GM12872 (cell line): ENCODE measurements around the gene IFT52.
A peak's percentile ranks its signal among the peaks of the same experiment; 100 is the strongest.

Experiments used
- CTCF ChIP-seq: IDR thresholded peaks from 3 replicates; pipeline ENCODE4 v1.5.1; 2011; ENCODE audit warnings: low read depth, mild to moderate bottlenecking, low read length, moderate library complexity; ENCODE audit not compliant: insufficient read depth

Gene IFT52

GRCh38 chr20:43569282-43569681 lies 21.5 kb upstream of the IFT52 start:
- TF ChIP-seq CTCF: no peak

GRCh38 chr20:43570496-43570895 lies 20.2 kb upstream of the IFT52 start:
- no peak for TF ChIP-seq CTCF

GRCh38 chr20:43571310-43571709 lies 19.4 kb upstream of the IFT52 start:
- TF ChIP-seq CTCF: peak; percentile 24; the same call in 1 of the 3 replicates

GRCh38 chr20:43571771-43572170 lies 19.0 kb upstream of the IFT52 start:
- no peak for TF ChIP-seq CTCF

GRCh38 chr20:43572891-43573290 lies 17.8 kb upstream of the IFT52 start:
- no peak for TF ChIP-seq CTCF

GRCh38 chr20:43576108-43576507 lies 14.6 kb upstream of the IFT52 start:
- TF ChIP-seq CTCF: no peak

- TF ChIP-seq CTCF: no peak
Observed at GRCh38 chr20:43579861-43580793, 10.6 kb upstream of the IFT52 start.
